ENCODE results near the gene RELN. TPM values are rescaled to one million over a fixed set of nuclear protein-coding genes. Genes with fewer than 3 reads are reported as not detected.

RELN gene
- total RNA-seq, 1 donor from 2014 or later, result 7.4 TPM

DNA sequence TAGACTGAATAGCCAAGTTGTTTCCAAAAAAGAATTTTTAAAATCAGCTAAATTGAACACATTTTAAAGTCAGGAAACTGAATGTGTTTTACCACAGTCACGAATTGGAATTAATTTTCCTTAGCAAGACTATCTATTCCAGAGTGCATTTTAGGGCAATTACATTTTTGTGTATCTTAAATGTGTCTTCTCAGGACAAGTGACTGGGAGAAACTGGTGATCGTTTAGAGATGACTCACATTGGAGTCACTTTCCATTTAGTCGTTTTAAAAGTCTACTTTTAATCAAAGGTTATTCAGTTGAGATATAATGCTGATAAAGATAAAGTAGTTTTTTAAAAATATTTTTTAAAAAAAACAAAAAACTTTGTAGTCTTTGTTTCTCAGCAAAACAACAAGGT, 351.7 kb downstream of the RELN start:
- no peaks in the 10 kb centered on the region for H3K36me3 ChIP-seq
- no peaks in the 10 kb centered on the region for H3K4me1 ChIP-seq
- intact Hi-C loops (cut with DNase I), result no loop called here
- DNase-seq (ENCODE audit: extremely low spot score in 2 of 2), result no peak
- H3K9me3 ChIP-seq, result no peaks in the 10 kb centered on the region
- no peaks in the 10 kb centered on the region for H3K27me3 ChIP-seq
- H3K27ac ChIP-seq, result no peak overlapping the region
- no peak for TF ChIP-seq POLR2AphosphoS5 (IDR thresholded peaks at IDR 0.05; ENCODE audit: insufficient read depth in 1 of 2, low read depth in 1 of 2)
- no peak overlapping the region for H3K4me3 ChIP-seq

DNA sequence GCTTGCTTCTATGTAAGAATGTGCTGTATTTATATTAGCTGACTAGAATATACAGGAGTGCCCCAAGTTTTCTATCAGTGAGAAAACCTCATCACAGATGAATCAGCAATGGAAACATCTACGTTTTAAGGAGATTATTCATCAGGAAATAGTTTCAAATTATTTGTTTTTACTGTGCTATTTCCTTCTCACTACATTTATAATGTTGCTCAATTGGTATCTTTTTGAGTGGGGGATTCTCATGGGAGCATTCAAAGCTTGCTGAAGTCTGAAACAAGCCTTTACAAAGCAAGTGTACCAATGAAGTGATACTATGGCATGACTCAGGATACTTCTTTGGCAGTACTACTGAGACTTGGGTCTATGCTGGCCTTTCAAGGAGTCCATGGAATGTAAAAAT, 352.4 kb downstream of the RELN start:
- intact Hi-C loops (cut with DNase I), result no loop called here
- H3K9me3 ChIP-seq, result no peaks in the 10 kb centered on the region
- H3K36me3 ChIP-seq, result no peaks in the 10 kb centered on the region
- DNase-seq (ENCODE audit: extremely low spot score in 2 of 2), result no peak
- TF ChIP-seq, protein P1, sequence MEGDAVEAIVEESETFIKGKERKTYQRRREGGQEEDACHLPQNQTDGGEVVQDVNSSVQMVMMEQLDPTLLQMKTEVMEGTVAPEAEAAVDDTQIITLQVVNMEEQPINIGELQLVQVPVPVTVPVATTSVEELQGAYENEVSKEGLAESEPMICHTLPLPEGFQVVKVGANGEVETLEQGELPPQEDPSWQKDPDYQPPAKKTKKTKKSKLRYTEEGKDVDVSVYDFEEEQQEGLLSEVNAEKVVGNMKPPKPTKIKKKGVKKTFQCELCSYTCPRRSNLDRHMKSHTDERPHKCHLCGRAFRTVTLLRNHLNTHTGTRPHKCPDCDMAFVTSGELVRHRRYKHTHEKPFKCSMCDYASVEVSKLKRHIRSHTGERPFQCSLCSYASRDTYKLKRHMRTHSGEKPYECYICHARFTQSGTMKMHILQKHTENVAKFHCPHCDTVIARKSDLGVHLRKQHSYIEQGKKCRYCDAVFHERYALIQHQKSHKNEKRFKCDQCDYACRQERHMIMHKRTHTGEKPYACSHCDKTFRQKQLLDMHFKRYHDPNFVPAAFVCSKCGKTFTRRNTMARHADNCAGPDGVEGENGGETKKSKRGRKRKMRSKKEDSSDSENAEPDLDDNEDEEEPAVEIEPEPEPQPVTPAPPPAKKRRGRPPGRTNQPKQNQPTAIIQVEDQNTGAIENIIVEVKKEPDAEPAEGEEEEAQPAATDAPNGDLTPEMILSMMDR (IDR thresholded peaks at IDR 0.05), result no peak
- no peak for TF ChIP-seq POLR2A (IDR thresholded peaks at IDR 0.05)
- no peak for TF ChIP-seq POLR2AphosphoS5 (IDR thresholded peaks at IDR 0.05; ENCODE audit: insufficient read depth in 1 of 2, low read depth in 1 of 2)
- H3K4me1 ChIP-seq, result no peaks in the 10 kb centered on the region
- H3K4me3 ChIP-seq, result no peak overlapping the region
- no peaks in the 10 kb centered on the region for H3K27me3 ChIP-seq
- H3K27ac ChIP-seq, result no peak overlapping the region

DNA sequence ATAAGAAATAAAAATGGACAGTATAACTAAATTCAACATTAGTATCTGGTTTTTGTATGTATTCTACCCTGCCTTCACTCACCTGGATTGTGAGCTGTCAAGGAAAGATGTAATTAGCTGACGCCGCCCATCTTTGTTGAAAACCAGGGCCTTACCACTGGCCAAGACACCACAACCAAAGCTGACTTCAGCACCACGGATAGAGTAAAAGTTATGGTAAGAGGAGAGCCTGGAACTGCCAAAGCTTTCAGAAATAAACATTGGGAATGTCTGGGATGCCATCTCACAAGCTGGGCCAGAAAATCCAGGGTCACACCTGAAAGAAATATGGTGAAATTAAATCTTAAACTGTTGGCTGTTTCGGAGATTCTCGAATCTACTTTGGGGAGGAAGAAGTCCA, 353.3 kb downstream of the RELN start:
- H3K4me1 ChIP-seq, result no peaks in the 10 kb centered on the region
- TF ChIP-seq POLR2AphosphoS5 (IDR thresholded peaks at IDR 0.05; ENCODE audit: insufficient read depth in 1 of 2, low read depth in 1 of 2), result no peak
- TF ChIP-seq POLR2A (IDR thresholded peaks at IDR 0.05), result no peak
- TF ChIP-seq, protein P1 (IDR thresholded peaks at IDR 0.05), result no peak
- H3K9me3 ChIP-seq, result no peaks in the 10 kb centered on the region
- no peaks in the 10 kb centered on the region for H3K27me3 ChIP-seq
- no peak overlapping the region for H3K4me3 ChIP-seq
- H3K27ac ChIP-seq, result no peak overlapping the region
- H3K36me3 ChIP-seq, result no peaks in the 10 kb centered on the region
- intact Hi-C loops (cut with DNase I), result no loop called here
- no peak for DNase-seq (ENCODE audit: extremely low spot score in 2 of 2)

DNA sequence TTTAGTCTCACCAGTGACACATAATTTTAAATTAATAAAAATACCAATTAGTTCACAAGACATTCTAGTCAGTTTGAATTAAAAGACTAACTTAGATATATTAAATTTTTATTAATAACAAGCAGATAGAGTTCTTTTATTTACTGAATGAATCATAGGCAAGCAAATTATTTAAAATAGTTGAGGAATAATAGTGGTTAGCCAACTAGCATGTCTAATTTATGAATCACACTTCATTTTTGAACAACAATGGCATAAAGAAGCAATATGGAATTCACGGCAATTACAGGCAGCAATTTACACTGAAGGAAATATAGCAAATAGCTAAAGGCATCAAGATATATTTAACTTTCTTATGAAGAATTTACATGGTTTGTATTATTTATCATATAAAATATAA, 356.5 kb downstream of the RELN start:
- Histone ChIP-seq H3K27ac (no peak overlapping the region), H3K4me1 (no peaks in the 10 kb centered on the region), H3K9me3 (no peaks in the 10 kb centered on the region), H3K4me3 (no peak overlapping the region), H3K27me3 (no peaks in the 10 kb centered on the region), H3K36me3 (no peaks in the 10 kb centered on the region)
- DNase-seq (ENCODE audit: extremely low spot score in 2 of 2), result no peak
- intact Hi-C loops (cut with DNase I), result no loop called here
- no peak for TF ChIP-seq POLR2AphosphoS5 (IDR thresholded peaks at IDR 0.05; ENCODE audit: insufficient read depth in 1 of 2, low read depth in 1 of 2)
- TF ChIP-seq, protein P1 (IDR thresholded peaks at IDR 0.05), result no peak
- TF ChIP-seq POLR2A (IDR thresholded peaks at IDR 0.05), result no peak

DNA sequence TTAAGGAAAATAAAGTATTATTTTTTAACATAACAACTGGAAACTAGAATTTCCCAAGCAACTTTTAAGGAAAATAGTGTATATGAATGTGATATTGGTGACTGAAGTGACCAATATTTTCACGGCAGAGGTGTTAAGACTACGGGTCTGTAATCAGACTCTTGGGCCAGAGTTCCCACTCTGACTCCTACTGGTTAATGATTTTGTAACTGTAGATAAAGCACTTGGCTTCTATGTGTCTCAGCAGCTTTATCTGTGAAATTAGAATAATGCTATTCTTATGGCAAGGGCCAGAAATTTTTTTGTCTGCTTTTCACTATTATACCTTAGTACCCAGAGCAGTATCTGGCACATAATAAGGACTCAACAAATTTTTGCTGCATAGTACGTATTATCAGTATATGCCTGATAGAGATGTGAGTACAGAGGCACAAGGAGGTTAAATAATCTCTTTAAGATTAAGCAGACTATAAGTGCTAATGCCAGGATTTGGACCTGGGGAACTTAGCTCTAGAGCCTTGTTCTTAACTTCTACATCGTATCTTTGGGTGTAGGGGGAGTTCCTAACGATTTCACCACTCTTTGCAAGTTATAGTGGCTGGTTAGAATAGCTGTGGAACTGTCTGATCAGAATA, 357.3 kb downstream of the RELN start:
- H3K27me3 ChIP-seq, result no peaks in the 10 kb centered on the region
- no peak overlapping the region for H3K27ac ChIP-seq
- H3K36me3 ChIP-seq, result no peaks in the 10 kb centered on the region
- intact Hi-C loops (cut with DNase I), result no loop called here
- no peaks in the 10 kb centered on the region for H3K9me3 ChIP-seq
- TF ChIP-seq POLR2A (IDR thresholded peaks at IDR 0.05) (no peak), POLR2AphosphoS5 (IDR thresholded peaks at IDR 0.05; ENCODE audit: insufficient read depth in 1 of 2, low read depth in 1 of 2) (no peak)
- TF ChIP-seq, protein P1 (IDR thresholded peaks at IDR 0.05), result no peak
- no peaks in the 10 kb centered on the region for H3K4me1 ChIP-seq
- no peak overlapping the region for H3K4me3 ChIP-seq
- DNase-seq (ENCODE audit: extremely low spot score in 2 of 2), result no peak
